Measurements from ENCODE around the gene LRRC43. TPM values are rescaled to one million over a fixed set of nuclear protein-coding genes. Genes with fewer than 3 reads are reported as not detected.

The LRRC43 gene
- 8.3 and 11.5 TPM in 2 replicates for total RNA-seq

GRCh38 chr12:122182887-122183587 lies at the start of gene LRRC43:
Gene LRRC43 (plus strand): TSS chr12:122183123. CDS start chr12:122183145, 22 bp downstream.

GRCh38 chr12:122174155-122174845 lies 8.6 kb upstream of the LRRC43 start, which contains the start of gene IL31:
Gene IL31 (minus strand): TSS chr12:122174221. CDS start chr12:122174172, 49 bp downstream.

GRCh38 chr12:122203301-122204166 lies 20.6 kb downstream of the LRRC43 start, which contains the start of gene B3GNT4:
Gene B3GNT4 (plus strand): TSS chr12:122203709. CDS start chr12:122204619, 910 bp downstream.

GRCh38 chr12:122225683-122226365 lies 42.9 kb downstream of the LRRC43 start, which contains the start of gene DIABLO:
Gene DIABLO (minus strand): TSS chr12:122226052. CDS start chr12:122226014, 38 bp downstream.

Other genes starting within 250 kb of the LRRC43 start
- gene BCL7A, start 161.2 kb upstream of the LRRC43 start, total RNA-seq, result 0.29 and 1.9 TPM in 2 replicates
- gene MLXIP, start 104.4 kb upstream of the LRRC43 start, total RNA-seq, result 13.3 and 17.7 TPM in 2 replicates
- not detected in 2 replicates for gene IL31, start 8.9 kb upstream of the LRRC43 start, total RNA-seq
- gene B3GNT4, start 20.6 kb downstream of the LRRC43 start, total RNA-seq, result not detected in 2 replicates
- gene DIABLO, start 42.9 kb downstream of the LRRC43 start, total RNA-seq, result 61.1 and 70.1 TPM in 2 replicates
- 18.7 and 26.4 TPM in 2 replicates for gene VPS33A, start 83.4 kb downstream of the LRRC43 start, total RNA-seq
- gene CLIP1, start 239.5 kb downstream of the LRRC43 start, total RNA-seq, result 20.2 and 43.2 TPM in 2 replicates